Spleen (tissue), 13 donors: ENCODE results near the gene POMGNT2. TPM values are rescaled to one million over a fixed set of nuclear protein-coding genes. Genes with fewer than 3 reads are reported as not detected.

Experiments
- DNase-seq: peaks from one replicate; pipeline ENCODE4 v3.0.0-alpha.2; 2020
- H3K27ac ChIP-seq, 8 donors: fragments of 200-600 bp; sonication (generic) in 7 of 8; 1 replicate in 4 of 8; 2 replicates in 4 of 8; pipeline versions ENCODE4 v1.5.0 to v1.8.0; 2016 to 2021; ENCODE audit warnings: inconsistent platforms in 4 of 8, mild to moderate bottlenecking in 4 of 8, moderate library complexity in 1 of 8
- H3K27me3 ChIP-seq, 7 donors: fragments of 200-600 bp; sonication (generic) in 6 of 7; replicated peaks in 1 of 7; 1 replicate in 4 of 7; 2 replicates in 3 of 7; pipeline versions ENCODE4 v1.5.0 to v1.8.0; 2016 to 2021; ENCODE audit warnings: inconsistent platforms in 3 of 7, mild to moderate bottlenecking in 1 of 7
- H3K36me3 ChIP-seq, 6 donors: fragments of 200-600 bp; sonication (generic) in 5 of 6; 1 replicate in 4 of 6; 2 replicates in 2 of 6; pipeline versions ENCODE4 v1.5.0 to v1.8.0; 2016 to 2021; ENCODE audit warnings: inconsistent platforms in 2 of 6
- H3K4me1 ChIP-seq, 6 donors: fragments of 200-600 bp; sonication (generic) in 5 of 6; 1 replicate in 3 of 6; 2 replicates in 3 of 6; pipeline versions ENCODE4 v1.5.0 to v1.8.0; 2016 to 2021; ENCODE audit warnings: inconsistent platforms in 3 of 6
- H3K4me3 ChIP-seq, 8 donors: fragments of 200-600 bp; sonication (generic) in 7 of 8; 1 replicate in 4 of 8; 2 replicates in 4 of 8; pipeline versions ENCODE4 v1.5.0 to v1.8.0; 2016 to 2021; ENCODE audit warnings: inconsistent platforms in 4 of 8, mild to moderate bottlenecking in 4 of 8, moderate library complexity in 2 of 8
- H3K9me3 ChIP-seq, 8 donors: fragments of 200-600 bp; sonication (generic) in 7 of 8; 1 replicate in 4 of 8; 2 replicates in 4 of 8; pipeline versions ENCODE4 v1.5.0 to v1.8.0; 2016 to 2021; ENCODE audit warnings: inconsistent platforms in 4 of 8
- CTCF ChIP-seq, 11 experiments: fragments of 200-600 bp in 7 of 11; fragments of 450-650 bp in 4 of 11; sonication (generic) in 4 of 11; IDR thresholded peaks in 8 of 11; conservative IDR thresholded peaks in 3 of 11; 1 replicate in 7 of 11; 2 replicates in 4 of 11; pipeline versions ENCODE4 v1.4.0 to v1.8.0; 2016 to 2021; ENCODE audit warnings: antibody characterized with exemption in 11 of 11, inconsistent platforms in 4 of 11, mild to moderate bottlenecking in 1 of 11
- POLR2A ChIP-seq, 3 donors: fragments of 450-650 bp; IDR thresholded peaks; one replicate each; pipeline ENCODE4 v1.5.1; 2017; ENCODE audit warnings: antibody characterized with exemption in 3 of 3, mild to moderate bottlenecking in 1 of 3
- POLR2AphosphoS5 ChIP-seq, 3 donors: sonication (generic); formaldehyde crosslinking; IDR thresholded peaks; one replicate each; pipeline ENCODE4 v1.5.1; 2017; ENCODE audit warnings: antibody characterized with exemption in 3 of 3
- WGBS, 5 donors: extraction: QIAGEN DNeasy Blood & Tissue Kit in 3 of 5; methylation state at CpG; one replicate each; pipeline versions ENCODE4 v1.1.5 to v1.1.7; 2013 to 2018; 5-methylcytosine and 5-hydroxymethylcytosine counted together
- intact Hi-C: fragments of 100-400 bp; cut with DNase I; formaldehyde crosslinking; loops from one replicate; pipeline ENCODE4 v1.15.0; 2023; ENCODE audit warnings: low total_unique reads
- long read RNA-seq, 2 donors: transcript quantifications; one replicate each; lab custom pipeline, GENCODE V29; 2026
- polyA plus RNA-seq, 3 donors: library from polyadenylated mRNA; stranded (reverse); fragments of 200-250 nt; gene quantifications; one replicate each; pipeline ENCODE4 v1.2.1, GENCODE V29; 2013
- total RNA-seq, 7 donors: library from RNA; depleted of rRNA in 3 of 7; stranded (reverse); fragments of >200 nt in 3 of 7; fragmentation: NEBNext Ultra II Directional in 4 of 7; extraction: Animal tissue kit (Norgen Biotek cat#: 25700) in 4 of 7; gene quantifications; one replicate each; pipeline versions ENCODE4 v1.1.0 to v1.2.1, GENCODE V29; 2016 to 2021
- donor health status: healthy with polysubstance abuse.
- donor health status: DM: no; HTN: no; CAD: no; lungs with moderate emphysema.
- donor health status: DM: no; HTN: no; CAD: no.
- donor health status: Bipolar disorder and iron deficiency.
- donor health status: healthy.
- donor health status: DM: no; HTN: no; CAD: no.
- donor health status: DM: yes; HTN: yes; CAD: no.

Gene POMGNT2
- total RNA-seq, result 10 to 100 TPM in 3 of 7 donors, 1 to 10 TPM in 4; 4.5 to 13.6 (median 8.0) TPM
- 1 to 10 TPM; 2.3 to 3.6 (median 2.9) TPM for polyA plus RNA-seq
- long read RNA-seq, donor 1, transcript POMGNT2-201 (2 exons, 2,544 nt), result major isoform, 7 of 7 reads
- long read RNA-seq, donor 1, partial matches to known transcripts, result 0 of 7 reads
- long read RNA-seq, donor 1, other reads (novel, unspliced or antisense), result 0 of 7 reads
- long read RNA-seq, donor 2, partial matches to known transcripts, result 0 of 2 reads
- long read RNA-seq, donor 2, other reads (novel, unspliced or antisense), result 0 of 2 reads

DNA sequence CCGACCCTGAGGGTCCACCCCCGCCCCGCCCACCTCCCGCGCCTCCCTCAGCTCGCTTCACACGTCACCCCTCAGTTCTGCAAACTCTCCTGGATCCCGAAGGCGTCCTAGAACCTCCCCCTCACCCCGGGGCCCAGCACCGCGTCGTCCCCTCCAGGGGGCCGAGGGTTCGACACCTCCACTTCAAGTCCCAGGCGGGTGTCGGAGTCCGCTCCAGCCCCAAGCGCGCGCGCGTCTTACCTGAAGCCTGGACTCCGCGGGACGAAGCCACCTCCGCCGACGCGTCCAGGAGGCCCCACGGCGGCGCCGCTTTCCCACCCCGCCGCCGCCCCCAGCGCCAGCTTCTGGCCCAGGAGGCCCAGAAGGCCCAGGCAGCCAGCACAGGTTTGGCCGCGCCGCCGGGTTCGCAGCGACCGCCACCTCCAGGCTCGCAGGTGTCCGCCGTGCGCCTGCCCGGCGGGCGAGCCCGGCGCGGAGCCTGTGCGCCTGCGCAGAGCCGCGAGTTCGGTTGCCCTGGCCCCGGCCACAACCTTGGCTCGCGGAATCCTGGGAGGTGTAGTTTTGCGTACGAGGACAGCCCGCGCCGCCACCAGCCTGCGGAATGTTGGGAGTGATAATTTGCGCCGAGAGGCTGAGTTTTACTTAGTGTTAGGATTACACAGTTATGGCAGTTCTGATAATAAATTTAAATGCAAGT, at the start of gene POMGNT2:
Gene POMGNT2 (minus strand): TSS at position 484 of the 697 bp plus-strand sequence. CDS start 24,648 bp downstream, outside the sequence.
- WGBS, 5 donors, result 0 to 1% (median 0%) methylated on average over 46 to 71 of the region's 71 CpGs

DNA sequence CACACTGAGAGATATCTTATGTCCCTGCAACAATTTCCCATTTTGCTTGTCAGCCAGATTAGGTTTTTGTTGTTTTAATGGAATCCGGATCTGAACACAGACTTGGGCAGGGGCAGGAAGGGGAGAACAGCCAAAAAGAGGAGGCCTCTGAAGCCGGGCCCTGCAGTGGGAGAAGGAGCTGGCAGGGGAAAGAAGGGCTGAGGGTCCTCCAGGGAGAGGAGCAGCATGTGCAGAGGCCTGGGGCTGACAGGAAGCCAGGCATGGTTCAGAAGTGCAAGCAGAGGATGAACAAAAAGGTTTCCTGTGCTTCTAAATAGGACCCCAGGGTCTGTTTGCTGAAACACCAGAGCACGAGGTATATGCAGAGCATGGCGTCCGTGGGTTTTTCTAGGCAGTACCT, 49.1 kb upstream of the POMGNT2 start:
- intact Hi-C loops, result no loop called here
- H3K36me3 ChIP-seq, result no peaks in the 10 kb centered on the region
- TF ChIP-seq POLR2A (IDR thresholded peaks at IDR 0.05) (no peak), POLR2AphosphoS5 (IDR thresholded peaks at IDR 0.05) (no peak), CTCF (IDR thresholded peaks at IDR 0.05 in 8 of 11, conservative IDR thresholded peaks at IDR 0.05 in 3 of 11) (no peak)
- H3K27me3 ChIP-seq, result peaks cover 0 to 11% (median 0%) of the 10 kb centered on the region in 7 donors
- no peaks in the 10 kb centered on the region for H3K9me3 ChIP-seq
- 56 to 75% (median 74%) methylated on average over 5 of the region's 5 CpGs for WGBS, 5 donors
- no peak overlapping the region for H3K27ac ChIP-seq
- no peak for DNase-seq
- no peak overlapping the region for H3K4me3 ChIP-seq
- H3K4me1 ChIP-seq, result peaks cover 0 to 8% (median 2%) of the 10 kb centered on the region in 6 donors

More for the DNA sequence above, at the start of gene POMGNT2:
- DNase-seq, result peak; percentile 97
- Histone ChIP-seq H3K4me3 (peak within 1 kb of the TSS; percentile 65 to 93 (median 79)), H3K4me1 (peaks cover 5 to 34% (median 15%) of the 10 kb centered on the region in 6 donors), H3K27ac (peak within 1 kb of the TSS in 7 of 8 donors; percentile 5 to 72 (median 60)), H3K27me3 (no peaks in the 10 kb centered on the region), H3K9me3 (no peaks in the 10 kb centered on the region), H3K36me3 (no peaks in the 10 kb centered on the region)
- TF ChIP-seq POLR2A (IDR thresholded peaks at IDR 0.05) (no peak), POLR2AphosphoS5 (IDR thresholded peaks at IDR 0.05) (peak; percentile 53 to 76 (median 62)), CTCF (IDR thresholded peaks at IDR 0.05 in 8 of 11, conservative IDR thresholded peaks at IDR 0.05 in 3 of 11) (peak in 3 of 11 experiments; percentile 11 to 28 (median 21))
- intact Hi-C loops, result no loop called here

DNA sequence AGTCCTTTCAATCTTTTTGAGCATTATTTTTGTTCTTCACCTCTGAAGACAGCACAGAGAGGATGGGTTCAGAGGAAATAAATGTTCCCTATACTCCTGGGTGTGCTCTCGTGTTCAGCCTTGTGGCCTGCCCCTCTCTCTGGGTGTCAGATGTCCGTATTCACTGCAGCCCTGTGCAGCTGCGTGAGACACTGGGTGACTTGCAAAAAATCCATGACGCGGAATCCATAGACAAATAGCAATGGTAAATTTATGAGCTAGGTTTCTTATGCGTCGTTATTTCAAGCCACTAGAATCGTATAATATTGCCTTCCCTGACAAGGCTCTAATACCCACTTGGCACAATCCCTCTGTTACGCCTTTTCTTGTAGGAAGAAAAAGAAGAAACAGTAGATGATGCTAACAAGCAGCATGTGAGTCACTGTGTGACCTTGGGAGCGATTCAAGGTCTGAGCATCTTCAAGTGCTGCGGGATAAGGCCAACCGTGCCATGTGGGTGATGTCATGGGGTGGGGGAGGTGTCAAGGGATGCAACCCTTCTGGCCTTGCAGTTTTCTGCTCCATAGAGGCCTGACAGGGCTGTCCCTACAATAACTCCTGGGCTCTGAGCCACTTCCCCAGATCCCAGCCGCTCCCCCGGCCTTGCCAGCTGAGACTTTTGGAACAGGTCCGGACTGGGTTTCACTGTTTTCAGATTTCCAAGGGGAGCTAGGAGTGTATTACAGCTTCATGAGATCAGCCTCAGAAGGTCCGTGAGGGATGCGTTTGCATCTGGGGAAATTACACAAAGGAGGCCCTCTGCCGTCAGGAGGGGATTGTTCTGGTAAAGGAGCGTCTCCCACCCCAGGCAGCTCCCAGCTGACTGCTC, 47.6 kb upstream of the POMGNT2 start:
- H3K9me3 ChIP-seq, result no peaks in the 10 kb centered on the region
- peaks cover 0 to 8% (median 2%) of the 10 kb centered on the region in 6 donors for H3K4me1 ChIP-seq
- 53 to 62% (median 61%) methylated on average over 17 to 19 of the region's 19 CpGs for WGBS, 5 donors
- H3K27ac ChIP-seq, result no peak overlapping the region
- H3K4me3 ChIP-seq, result no peak overlapping the region
- peaks cover 0 to 11% (median 0%) of the 10 kb centered on the region in 7 donors for H3K27me3 ChIP-seq
- no peak for DNase-seq
- intact Hi-C loops, result no loop called here
- no peaks in the 10 kb centered on the region for H3K36me3 ChIP-seq
- peak in 2 of 3 donors; percentile 51 to 65 for TF ChIP-seq POLR2AphosphoS5 (IDR thresholded peaks at IDR 0.05)
- TF ChIP-seq CTCF (IDR thresholded peaks at IDR 0.05 in 8 of 11, conservative IDR thresholded peaks at IDR 0.05 in 3 of 11), result no peak
- no peak for TF ChIP-seq POLR2A (IDR thresholded peaks at IDR 0.05)
